ENCODE data around the gene REXO1. TPM values are rescaled to one million over a fixed set of nuclear protein-coding genes. Genes with fewer than 3 reads are reported as not detected.

Gene REXO1
- total and polyA plus RNA-seq, 2 experiments from 2014 or later, result 20.2 to 90.1 TPM

DNA sequence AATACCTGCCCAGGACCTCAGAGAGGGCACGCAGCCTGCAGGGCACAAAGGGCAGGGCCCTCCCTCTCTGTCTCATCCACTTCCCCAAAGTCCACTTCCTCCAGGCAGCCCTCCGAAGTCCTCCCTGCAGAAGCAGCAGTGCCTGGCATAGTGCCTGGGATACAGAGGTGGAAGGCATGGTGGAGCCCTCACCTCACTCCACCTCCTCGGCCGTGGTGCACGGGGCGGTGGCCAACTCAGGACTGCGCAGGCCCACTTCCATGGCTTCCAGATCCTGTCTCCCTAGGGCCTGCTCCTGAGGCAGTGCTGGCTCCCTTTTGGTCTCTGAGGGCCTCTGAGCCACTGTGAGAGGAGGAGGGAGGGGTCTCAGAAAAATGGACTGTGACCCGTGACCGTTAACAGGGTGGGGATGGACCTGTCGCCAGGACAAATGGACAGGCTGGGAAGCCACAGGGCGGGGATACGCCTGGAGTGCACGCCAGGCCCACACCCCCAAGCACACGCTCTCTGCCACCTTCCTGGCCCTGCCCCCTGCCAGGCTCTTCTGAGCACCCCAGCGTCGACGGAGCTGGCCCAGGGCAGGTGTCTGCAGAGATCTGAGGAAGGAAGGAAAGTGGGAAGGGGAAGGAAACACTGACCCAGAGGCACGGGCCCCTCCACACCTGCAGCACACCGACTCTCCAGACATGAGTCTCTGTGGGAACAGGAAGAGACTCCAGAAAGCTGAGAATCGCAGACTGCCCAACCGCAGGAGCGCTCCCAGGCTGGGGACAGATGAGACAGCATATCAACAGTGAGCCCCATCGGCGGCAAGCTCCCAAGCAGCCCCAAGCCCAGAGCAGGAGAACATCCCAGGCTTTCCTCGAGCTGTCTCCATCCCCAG, 8.4 kb downstream of the REXO1 start:
- no peak overlapping the region for H3K4me3 ChIP-seq
- H4K20me1 ChIP-seq (replicated peaks; ENCODE audit: insufficient read depth), result peaks cover 21% of the 10 kb centered on the region
- Mint-ChIP-seq H3K27me3 (ENCODE audit: insufficient read depth, low read depth, poor library complexity) (peaks cover 8% of the 10 kb centered on the region), H3K4me1 (peaks cover 9% of the 10 kb centered on the region), H3K4me3 (no peak overlapping the region; the same call in 2 of the 3 replicates), H3K36me3 (ENCODE audit: low read depth) (no peaks in the 10 kb centered on the region; the same call in 2 of the 3 replicates), H3K9me3 (no peaks in the 10 kb centered on the region), H3K27ac (no peak overlapping the region)
- H3K36me3 ChIP-seq (ENCODE audit: insufficient read depth), result no peaks in the 10 kb centered on the region
- H3K9me2 ChIP-seq (ENCODE audit: insufficient read depth), result no peaks in the 10 kb centered on the region
- H3K4me2 ChIP-seq, result no peak overlapping the region
- peaks cover 10% of the 10 kb centered on the region for H3F3A ChIP-seq (replicated peaks; ENCODE audit: low read depth)
- H3K4me1 ChIP-seq (ENCODE audit: insufficient read depth), result no peaks in the 10 kb centered on the region; the same call in 1 of the 2 replicates
- H3K27ac ChIP-seq (ENCODE audit: low read depth), result no peak overlapping the region
- H3K79me2 ChIP-seq (replicated peaks; ENCODE audit: insufficient read depth), result peaks cover 94% of the 10 kb centered on the region
- H2AFZ ChIP-seq, result no peak overlapping the region
- TF ChIP-seq, protein P1, sequence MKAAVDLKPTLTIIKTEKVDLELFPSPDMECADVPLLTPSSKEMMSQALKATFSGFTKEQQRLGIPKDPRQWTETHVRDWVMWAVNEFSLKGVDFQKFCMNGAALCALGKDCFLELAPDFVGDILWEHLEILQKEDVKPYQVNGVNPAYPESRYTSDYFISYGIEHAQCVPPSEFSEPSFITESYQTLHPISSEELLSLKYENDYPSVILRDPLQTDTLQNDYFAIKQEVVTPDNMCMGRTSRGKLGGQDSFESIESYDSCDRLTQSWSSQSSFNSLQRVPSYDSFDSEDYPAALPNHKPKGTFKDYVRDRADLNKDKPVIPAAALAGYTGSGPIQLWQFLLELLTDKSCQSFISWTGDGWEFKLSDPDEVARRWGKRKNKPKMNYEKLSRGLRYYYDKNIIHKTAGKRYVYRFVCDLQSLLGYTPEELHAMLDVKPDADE (IDR thresholded peaks at IDR 0.05), result no peak
- TF ChIP-seq ZNF114 (CRISPR knock-in tag; IDR thresholded peaks at IDR 0.05) (no peak), CREB1 (CRISPR knock-in tag; IDR thresholded peaks at IDR 0.05; ENCODE audit: low read depth) (no peak), ZNF331 (CRISPR knock-in tag; IDR thresholded peaks at IDR 0.05; ENCODE audit: low read depth) (no peak), EZH2 (IDR thresholded peaks at IDR 0.05; ENCODE audit: low read depth, unreplicated experiment) (no peak), NANOG (IDR thresholded peaks at IDR 0.05; ENCODE audit: borderline replicate concordance) (no peak)
- TF ChIP-seq, protein P2, sequence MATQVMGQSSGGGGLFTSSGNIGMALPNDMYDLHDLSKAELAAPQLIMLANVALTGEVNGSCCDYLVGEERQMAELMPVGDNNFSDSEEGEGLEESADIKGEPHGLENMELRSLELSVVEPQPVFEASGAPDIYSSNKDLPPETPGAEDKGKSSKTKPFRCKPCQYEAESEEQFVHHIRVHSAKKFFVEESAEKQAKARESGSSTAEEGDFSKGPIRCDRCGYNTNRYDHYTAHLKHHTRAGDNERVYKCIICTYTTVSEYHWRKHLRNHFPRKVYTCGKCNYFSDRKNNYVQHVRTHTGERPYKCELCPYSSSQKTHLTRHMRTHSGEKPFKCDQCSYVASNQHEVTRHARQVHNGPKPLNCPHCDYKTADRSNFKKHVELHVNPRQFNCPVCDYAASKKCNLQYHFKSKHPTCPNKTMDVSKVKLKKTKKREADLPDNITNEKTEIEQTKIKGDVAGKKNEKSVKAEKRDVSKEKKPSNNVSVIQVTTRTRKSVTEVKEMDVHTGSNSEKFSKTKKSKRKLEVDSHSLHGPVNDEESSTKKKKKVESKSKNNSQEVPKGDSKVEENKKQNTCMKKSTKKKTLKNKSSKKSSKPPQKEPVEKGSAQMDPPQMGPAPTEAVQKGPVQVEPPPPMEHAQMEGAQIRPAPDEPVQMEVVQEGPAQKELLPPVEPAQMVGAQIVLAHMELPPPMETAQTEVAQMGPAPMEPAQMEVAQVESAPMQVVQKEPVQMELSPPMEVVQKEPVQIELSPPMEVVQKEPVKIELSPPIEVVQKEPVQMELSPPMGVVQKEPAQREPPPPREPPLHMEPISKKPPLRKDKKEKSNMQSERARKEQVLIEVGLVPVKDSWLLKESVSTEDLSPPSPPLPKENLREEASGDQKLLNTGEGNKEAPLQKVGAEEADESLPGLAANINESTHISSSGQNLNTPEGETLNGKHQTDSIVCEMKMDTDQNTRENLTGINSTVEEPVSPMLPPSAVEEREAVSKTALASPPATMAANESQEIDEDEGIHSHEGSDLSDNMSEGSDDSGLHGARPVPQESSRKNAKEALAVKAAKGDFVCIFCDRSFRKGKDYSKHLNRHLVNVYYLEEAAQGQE (IDR thresholded peaks at IDR 0.05; ENCODE audit: unreplicated experiment), result no peak
- no peak for ATAC-seq
- no peak for DNase-seq (ENCODE audit: low spot score)
- H3K27me3 ChIP-seq (ENCODE audit: insufficient read depth), result no peaks in the 10 kb centered on the region

DNA sequence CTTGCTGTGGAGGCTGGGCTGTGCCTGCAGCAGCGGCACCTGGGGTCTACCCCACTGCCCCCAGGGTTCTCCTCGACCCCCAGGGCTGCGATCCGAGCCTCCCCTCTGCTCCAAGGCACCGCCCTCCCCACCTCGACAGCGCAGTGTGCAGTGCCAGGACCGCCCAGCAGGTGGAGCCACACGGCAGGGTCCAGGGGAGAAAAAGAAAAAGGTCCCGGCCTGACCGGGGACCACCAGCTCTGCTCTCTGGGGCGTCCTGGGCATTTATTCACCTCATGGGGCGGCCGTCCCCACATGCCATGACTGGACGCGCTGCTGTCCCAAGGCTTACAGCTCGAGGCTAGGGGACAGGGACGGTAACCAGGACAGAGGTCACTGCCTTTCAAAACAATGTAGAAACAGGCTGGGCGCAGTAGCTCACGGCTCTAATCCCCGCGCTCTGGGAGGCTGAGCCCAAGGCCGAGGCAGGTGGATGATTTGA, 10.6 kb downstream of the REXO1 start:
- no peaks in the 10 kb centered on the region for H3K9me2 ChIP-seq (ENCODE audit: insufficient read depth)
- no peak overlapping the region for H3K4me3 Mint-ChIP-seq
- ATAC-seq, result peak; percentile 83
- no peaks in the 10 kb centered on the region for H3K9me3 Mint-ChIP-seq
- no peaks in the 10 kb centered on the region; the same call in 1 of the 2 replicates for H3K4me1 ChIP-seq (ENCODE audit: insufficient read depth)
- H3K27me3 Mint-ChIP-seq (ENCODE audit: insufficient read depth, low read depth, poor library complexity), result peaks cover 9% of the 10 kb centered on the region
- peaks cover 86% of the 10 kb centered on the region for H3K79me2 ChIP-seq (replicated peaks; ENCODE audit: insufficient read depth)
- no peak overlapping the region; the same call in 1 of the 2 replicates for H3K27ac Mint-ChIP-seq
- peaks cover 5% of the 10 kb centered on the region for H3F3A ChIP-seq (replicated peaks; ENCODE audit: low read depth)
- no peak overlapping the region for H2AFZ ChIP-seq
- peaks cover 17% of the 10 kb centered on the region for H4K20me1 ChIP-seq (replicated peaks; ENCODE audit: insufficient read depth)
- no peak overlapping the region for H3K4me2 ChIP-seq
- no peaks in the 10 kb centered on the region; the same call in 2 of the 3 replicates for H3K36me3 Mint-ChIP-seq (ENCODE audit: low read depth)
- DNase-seq (ENCODE audit: low spot score), result peak; percentile 82
- peaks cover 6% of the 10 kb centered on the region for H3K4me1 Mint-ChIP-seq
- H3K4me3 ChIP-seq, result no peak overlapping the region
- no peak overlapping the region for H3K27ac ChIP-seq (ENCODE audit: low read depth)
- TF ChIP-seq, protein P2 (IDR thresholded peaks at IDR 0.05; ENCODE audit: unreplicated experiment), result no peak
- TF ChIP-seq, protein P3, sequence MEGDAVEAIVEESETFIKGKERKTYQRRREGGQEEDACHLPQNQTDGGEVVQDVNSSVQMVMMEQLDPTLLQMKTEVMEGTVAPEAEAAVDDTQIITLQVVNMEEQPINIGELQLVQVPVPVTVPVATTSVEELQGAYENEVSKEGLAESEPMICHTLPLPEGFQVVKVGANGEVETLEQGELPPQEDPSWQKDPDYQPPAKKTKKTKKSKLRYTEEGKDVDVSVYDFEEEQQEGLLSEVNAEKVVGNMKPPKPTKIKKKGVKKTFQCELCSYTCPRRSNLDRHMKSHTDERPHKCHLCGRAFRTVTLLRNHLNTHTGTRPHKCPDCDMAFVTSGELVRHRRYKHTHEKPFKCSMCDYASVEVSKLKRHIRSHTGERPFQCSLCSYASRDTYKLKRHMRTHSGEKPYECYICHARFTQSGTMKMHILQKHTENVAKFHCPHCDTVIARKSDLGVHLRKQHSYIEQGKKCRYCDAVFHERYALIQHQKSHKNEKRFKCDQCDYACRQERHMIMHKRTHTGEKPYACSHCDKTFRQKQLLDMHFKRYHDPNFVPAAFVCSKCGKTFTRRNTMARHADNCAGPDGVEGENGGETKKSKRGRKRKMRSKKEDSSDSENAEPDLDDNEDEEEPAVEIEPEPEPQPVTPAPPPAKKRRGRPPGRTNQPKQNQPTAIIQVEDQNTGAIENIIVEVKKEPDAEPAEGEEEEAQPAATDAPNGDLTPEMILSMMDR (conservative IDR thresholded peaks at IDR 0.05; ENCODE audit: low read depth in 2 of 2), result peak; percentile 88 to 90
- H3K36me3 ChIP-seq (ENCODE audit: insufficient read depth), result no peaks in the 10 kb centered on the region
- no peaks in the 10 kb centered on the region for H3K27me3 ChIP-seq (ENCODE audit: insufficient read depth)
